OCI-LY3 (cell line): Measurements from ENCODE around the gene MISP.

Source experiments
- CTCF ChIP-seq: fragments of 200-600, 300-600 bp; sonication (generic); IDR thresholded peaks from 2 replicates; pipeline ENCODE4 v1.5.1; 2014; ENCODE audit warnings: antibody characterized with exemption, low read length, low read depth
- EZH2phosphoT487 ChIP-seq: fragments of 200-600 bp; shearing (Covaris generic); IDR thresholded peaks from 2 replicates; pipeline ENCODE4 v1.6.1; 2018; ENCODE audit warnings: antibody characterized with exemption, mixed run types, low read depth

GRCh38 chr19:710767-711166 lies 40.1 kb upstream of the MISP start:
- TF ChIP-seq CTCF (no peak), EZH2phosphoT487 (no peak)
